ENCODE measurements around the gene HOGA1. TPM values are rescaled to one million over a fixed set of nuclear protein-coding genes. Genes with fewer than 3 reads are reported as not detected.
"Not testable (repeated sequence)": the region's sequence is repeated elsewhere in the genome, so short reads cannot be mapped to it uniquely, and the experiment has no call there.

Gene HOGA1
- total RNA-seq, 1 donor from 2014 or later: 1.8 TPM

DNA sequence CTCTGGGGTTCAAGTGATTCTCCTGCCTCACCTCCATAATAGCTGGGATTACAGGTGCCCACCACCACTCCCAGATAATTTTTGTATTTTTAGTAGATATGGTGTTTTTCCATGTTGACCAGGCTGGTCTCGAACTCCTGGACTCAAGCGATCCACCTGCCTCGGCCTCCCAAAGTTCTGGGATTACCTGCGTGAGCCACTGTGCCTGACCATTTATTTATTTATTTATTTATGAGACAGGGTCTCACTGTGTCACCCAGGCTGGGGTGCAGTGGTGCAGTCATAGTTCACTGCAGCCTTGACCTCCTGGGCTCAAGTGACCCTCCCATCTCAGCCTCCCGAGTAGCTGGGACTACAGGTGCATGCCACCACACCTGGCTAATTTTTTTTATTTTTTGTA is 29.9 kb upstream of the HOGA1 start:
- DNase-seq (ENCODE audit: low read depth): not testable (repeated sequence)

DNA sequence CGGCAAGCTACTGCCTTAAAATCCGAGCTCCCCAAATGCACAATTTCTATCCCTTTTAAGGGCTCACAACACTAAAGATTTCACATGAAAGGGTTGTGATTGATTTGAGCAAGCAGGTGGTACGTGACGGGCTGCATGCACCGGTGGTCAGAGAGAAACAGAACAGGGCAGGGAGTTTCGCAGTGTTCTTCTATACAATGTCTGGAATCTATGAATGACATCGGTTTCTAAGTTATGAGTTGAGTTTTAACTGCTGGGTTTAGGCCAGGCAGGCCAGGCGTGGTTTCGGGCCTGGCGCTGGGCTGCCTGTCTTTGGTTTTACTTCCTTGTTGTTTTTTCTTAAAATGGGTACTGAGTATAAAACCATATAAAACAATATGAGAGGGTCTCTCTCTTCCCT is 28.6 kb upstream of the HOGA1 start:
- not testable (repeated sequence) for DNase-seq (ENCODE audit: low read depth)

DNA sequence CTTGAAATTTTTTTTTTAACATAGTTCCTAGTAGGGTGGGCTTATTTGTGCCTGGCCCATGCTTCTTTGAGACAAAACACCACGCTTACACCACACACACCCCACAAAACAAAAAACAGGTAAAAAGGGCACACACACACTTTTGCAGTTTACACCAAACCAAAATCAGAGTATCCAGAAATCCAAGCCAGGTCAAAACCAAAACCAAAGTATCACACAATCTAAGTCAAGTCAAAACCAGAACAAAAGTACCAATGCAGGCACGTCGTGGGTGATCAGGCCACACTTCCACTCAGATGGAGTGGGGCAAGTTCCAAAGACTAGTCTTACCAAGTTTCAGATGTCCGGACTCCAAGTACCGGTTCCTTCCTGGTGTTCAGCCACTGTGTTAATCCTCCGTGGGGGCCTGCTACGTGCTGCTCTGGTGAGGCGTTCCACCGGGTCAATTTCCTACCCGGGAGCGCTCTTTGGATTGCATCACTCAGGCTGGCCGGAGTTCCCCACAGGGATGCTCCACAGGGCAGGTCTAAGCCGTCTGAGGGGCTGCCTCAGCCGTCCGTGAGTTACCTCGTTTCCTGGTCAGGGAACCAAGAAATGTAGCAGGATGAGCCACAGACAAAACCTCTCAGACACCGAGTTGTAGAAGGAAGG is 23.3 kb upstream of the HOGA1 start:
- peak; percentile 52 for DNase-seq (ENCODE audit: low read depth)

DNA sequence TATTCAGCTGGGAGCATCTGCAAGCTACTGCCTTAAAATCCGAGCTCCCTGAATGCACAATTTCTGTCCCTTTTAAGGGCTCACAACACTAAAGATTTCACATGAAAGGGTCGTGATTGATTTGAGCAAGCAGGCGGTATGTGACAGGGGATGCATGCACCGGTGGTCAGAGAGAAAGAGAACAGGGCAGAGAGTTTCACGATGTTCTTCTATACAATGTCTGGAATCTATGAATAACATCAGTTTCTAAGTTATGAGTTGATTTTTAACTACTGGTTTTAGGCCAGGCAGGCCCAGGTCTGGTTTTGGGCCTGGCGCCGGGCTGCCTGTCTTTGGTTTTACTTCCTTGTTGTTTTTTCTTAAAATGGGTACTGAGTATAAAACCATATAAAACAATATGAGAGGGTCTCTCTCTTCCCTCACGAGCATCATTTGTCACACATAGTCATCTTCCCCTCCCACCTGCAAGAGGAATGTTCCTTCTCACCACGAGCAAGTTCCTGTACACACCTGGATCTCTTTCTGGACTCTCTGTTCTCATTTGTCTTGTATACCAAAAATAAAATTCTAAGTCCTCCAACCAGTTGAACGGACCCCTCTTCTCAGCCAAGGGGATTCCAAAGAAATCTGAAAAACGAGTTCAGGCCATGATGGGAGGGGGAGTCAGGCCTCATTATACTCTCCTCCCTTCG is 22.7 kb upstream of the HOGA1 start:
- DNase-seq (ENCODE audit: low read depth): not testable (repeated sequence)

DNA sequence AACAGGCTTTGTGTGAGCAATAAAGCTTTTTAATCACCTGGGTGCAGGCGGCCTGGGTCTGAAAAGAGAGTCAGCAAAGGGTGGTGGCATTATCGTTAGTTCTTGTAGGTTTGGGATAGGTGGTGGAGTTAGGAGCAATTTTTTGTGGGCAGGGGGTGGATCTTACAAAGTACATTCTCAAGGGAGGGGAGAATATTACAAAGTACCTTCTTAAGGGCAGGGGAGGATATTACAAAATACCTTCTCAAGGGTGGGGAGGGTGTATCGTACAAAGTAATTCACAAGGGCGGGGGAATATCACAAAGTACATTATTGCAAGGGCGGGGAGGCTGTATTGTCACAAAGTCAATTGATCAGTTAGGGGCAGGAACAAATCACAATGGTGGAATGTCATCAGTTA is 21.9 kb upstream of the HOGA1 start:
- DNase-seq (ENCODE audit: low read depth): not testable (repeated sequence)

- no peak for DNase-seq (ENCODE audit: low read depth)
These were observed 20.9 kb upstream of the HOGA1 start for GRCh38 chr10:97563337-97563736.

GRCh38 chr10:97564776-97565175 is 19.4 kb upstream of the HOGA1 start:
- DNase-seq (ENCODE audit: low read depth): no peak

DNA sequence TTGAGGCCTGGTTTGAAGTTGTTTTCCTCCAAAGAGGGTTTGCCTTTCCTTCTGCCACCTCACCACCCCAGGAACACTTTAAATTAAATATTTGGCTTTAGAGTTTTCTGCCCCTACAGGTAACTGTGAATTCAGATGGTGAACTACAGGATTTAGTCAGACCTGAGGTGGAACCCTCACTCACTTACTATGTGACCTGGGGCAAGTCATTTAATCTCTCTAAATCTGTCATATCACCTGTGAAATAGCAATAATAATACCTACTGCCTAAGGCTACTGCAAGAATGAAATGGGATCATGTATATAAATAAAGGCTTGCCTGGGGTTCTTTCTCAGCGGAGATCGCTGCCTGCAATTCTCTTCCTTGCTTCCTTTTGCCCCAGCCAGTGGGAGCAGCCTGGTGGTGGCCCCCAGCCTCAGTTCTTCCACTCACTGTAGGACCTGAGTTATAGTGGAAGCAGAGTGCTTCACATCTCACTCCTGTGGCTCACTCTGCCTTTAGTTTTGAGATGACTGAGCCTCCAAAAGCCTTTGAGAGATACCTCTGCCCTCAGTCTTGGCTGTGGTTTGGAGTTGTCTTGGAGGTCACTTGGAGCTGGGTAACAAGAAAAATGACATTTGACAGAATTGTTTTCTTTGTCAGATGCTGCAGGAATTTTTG is 17.7 kb upstream of the HOGA1 start:
- DNase-seq (ENCODE audit: low read depth): no peak

- no peak for DNase-seq (ENCODE audit: low read depth)
These were observed 16.3 kb upstream of the HOGA1 start for GRCh38 chr10:97567891-97568290.

DNA sequence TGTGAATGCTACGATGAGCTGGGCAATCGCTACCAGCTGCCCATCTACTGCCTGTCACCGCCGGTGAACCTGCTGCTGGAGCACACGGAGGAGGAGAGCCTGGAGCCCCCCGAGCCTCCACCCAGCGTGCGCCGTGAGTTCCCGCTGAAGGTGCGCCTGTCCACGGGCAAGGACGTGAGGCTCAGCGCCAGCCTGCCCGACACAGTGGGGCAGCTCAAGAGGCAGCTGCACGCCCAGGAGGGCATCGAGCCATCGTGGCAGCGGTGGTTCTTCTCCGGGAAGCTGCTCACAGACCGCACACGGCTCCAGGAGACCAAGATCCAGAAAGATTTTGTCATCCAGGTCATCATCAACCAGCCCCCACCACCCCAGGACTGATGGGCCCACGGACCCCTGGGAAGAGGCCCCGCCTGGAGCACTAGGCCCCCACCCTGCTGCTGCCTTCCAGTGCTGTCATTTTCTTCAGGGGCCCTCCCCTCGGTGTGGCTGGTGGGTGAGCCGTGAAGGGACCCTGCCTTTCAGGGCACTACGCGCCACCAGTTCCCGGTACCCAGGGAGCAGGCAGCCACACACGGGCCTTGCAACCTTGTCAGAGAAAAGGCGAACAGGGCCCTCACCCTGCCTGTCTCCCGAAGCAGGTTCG is 13.9 kb upstream of the HOGA1 start:
- DNase-seq (ENCODE audit: low read depth): peak; percentile 33

DNA sequence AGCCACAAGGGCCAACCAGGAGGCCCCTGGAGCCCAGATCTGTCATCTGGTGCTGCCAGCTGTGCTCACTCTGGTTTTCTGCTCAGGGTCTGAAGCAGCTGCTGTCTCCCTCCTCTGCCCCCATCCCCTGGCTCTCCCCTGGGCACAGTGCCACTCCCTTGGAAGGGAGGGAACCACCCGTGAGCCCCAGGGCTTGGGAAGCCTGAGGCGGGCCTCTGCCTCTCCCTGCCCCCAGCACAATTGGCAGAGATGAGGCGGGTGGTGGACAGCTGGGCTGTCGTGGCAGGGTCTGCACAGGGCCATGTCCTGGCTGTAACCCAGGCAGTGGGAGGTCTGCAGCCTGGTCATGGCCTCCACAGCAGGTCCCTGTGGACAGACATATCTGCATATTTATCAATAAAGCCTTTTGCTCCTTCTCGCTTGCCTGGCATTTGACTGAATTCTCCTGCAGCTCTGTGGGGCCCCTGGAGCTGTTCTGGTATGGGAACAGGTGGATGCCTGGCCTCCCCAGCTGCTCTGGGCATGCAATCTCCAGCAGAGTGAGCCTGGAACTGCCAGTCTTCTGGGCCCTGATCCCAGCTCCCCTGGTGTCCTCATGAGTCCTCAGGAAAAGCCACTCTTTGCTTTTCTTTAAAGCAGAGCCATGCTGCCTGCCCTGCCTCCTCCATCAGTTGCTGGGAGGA is 13.3 kb upstream of the HOGA1 start:
- peak; percentile 96 for DNase-seq (ENCODE audit: low read depth)

GRCh38 chr10:97571622-97572021 is 12.6 kb upstream of the HOGA1 start:
- DNase-seq (ENCODE audit: low read depth): no peak

DNA sequence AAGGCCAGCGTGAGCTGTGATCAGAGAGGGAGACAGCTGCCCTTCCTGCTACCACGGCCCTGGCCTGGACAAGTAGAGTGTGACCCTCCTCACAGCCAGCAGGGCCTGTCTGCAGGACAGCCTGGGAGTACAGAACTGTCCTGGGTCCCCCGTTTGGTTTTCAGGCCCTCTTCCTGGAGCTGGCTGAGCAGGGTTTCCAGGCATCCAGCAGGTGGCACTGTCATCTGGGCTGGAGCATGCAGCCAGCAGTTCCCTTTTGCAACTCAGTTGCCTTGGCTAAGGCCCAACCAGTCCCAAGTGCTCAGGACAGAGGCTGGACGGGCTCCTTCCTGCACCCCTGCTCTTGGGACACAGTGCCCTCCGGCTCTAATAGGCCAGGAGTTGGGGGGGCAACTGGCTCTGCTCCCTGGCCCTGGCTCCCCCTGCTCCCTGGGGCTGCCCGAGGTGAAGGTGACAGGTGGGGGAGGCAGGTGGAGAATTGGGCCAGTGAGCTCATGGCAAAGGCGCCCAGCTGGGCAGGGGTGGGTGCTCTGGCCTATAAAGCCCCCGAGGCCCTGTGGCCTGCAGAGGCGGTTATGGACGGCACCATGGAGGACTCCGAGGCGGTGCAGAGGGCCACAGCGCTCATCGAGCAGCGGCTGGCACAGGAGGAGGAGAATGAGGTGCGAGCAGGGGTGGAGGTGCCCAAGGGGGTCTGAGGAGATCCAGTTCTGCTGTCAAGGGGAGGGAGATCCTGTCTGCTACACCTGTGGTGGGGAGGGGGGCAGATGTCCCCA is 11.8 kb upstream of the HOGA1 start, which contains the start of gene ANKRD2:
ANKRD2 (plus strand) TSS at position 566 of the 776 bp plus-strand sequence; CDS start at position 576, 10 bp downstream.
- DNase-seq (ENCODE audit: low read depth): peak; percentile 86

DNA sequence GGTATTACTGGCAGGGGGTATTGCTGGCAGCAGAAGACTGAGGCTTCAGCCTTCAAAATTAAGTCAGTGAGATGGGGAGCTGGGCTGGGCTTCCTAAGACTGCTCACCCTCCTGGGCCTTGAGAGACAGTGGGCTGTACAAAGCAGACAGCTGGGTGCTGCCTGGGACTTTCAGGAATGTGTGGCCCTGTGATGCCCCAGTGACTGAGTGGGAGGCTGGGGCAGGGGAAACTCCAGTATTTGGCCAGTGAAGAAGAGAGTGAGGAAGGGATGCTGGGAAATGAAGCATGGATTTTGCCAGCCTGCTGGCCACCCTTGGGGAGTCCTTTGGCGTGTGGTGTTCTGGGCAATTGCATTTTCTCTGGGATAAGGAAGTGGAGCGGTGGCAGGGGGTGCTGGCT is 11.2 kb upstream of the HOGA1 start:
- DNase-seq (ENCODE audit: low read depth): peak; percentile 83

- no peak for DNase-seq (ENCODE audit: low read depth)
These were observed 10.5 kb upstream of the HOGA1 start for GRCh38 chr10:97573672-97574071.

- DNase-seq (ENCODE audit: low read depth): peak; percentile 99
These were observed 9.6 kb upstream of the HOGA1 start for GRCh38 chr10:97574374-97575126.

DNA sequence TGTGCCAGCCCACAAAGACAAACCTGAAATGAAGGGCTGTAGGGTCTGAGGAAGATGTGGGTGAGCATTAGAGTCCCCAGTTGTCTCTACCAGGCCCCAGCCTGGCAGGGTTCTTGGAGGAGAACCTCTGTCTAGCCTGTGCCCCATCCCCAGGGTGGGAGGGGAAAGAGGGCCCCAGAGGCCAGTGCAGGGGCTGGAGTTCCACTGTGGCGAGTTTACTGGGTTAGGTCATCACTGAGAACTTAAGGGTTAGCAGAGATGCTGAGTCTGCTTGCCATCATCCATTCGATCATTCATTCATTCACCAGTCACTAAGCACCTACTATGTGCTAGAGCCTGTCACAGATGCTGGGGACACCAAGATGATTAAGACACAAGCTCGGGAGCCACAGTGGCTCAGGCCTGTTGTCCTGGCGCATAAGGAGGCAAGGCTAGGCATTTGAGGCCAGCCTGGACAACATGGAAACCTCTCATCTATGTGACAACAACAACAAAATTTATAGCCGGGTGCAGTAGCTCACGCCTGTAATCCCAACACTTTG is 9.0 kb upstream of the HOGA1 start:
- DNase-seq (ENCODE audit: low read depth): peak; percentile 52

GRCh38 chr10:97576487-97576886 is 7.7 kb upstream of the HOGA1 start:
- DNase-seq (ENCODE audit: low read depth): not testable (repeated sequence)

GRCh38 chr10:97577701-97578100 is 6.5 kb upstream of the HOGA1 start:
- DNase-seq (ENCODE audit: low read depth): no peak

Measured in myocyte (in vitro differentiated cells).